ENCODE results near the gene DCD. TPM values are rescaled to one million over a fixed set of nuclear protein-coding genes. Genes with fewer than 3 reads are reported as not detected.

The DCD gene
- total and polyA plus RNA-seq, 2 donors (not counting 3 experiments of a cell fraction or from before 2014, with no cell fraction given): not detected

GRCh38 chr12:54601841-54602240 is 46.3 kb downstream of the DCD start:
- no peak overlapping the region for H3K4me3 ChIP-seq (replicated peaks in 1 of 3; ENCODE audit: insufficient read depth in 1 of 3, low read depth in 1 of 3, low read length in 3 of 3)
- no peaks in the 10 kb centered on the region for H3K9me3 ChIP-seq (replicated peaks; ENCODE audit: control insufficient read depth, insufficient read depth, low read length)
- intact Hi-C loops (cut with micrococcal nuclease) (no loop called here), dilution Hi-C loops (cut with MboI; ENCODE audit: extremely low pct_ligation_motif_present, low sequenced_read_pairs) (no loop called here)
- no peaks in the 10 kb centered on the region for H3K9me1 ChIP-seq (replicated peaks; ENCODE audit: control insufficient read depth, extremely low read depth, insufficient read depth, low read length)
- no peaks in the 10 kb centered on the region for H3K36me3 ChIP-seq (ENCODE audit: control insufficient read depth in 2 of 2, extremely low read depth in 1 of 2, insufficient read depth in 2 of 2, low read length in 2 of 2)
- ChIA-PET CTCF (interaction anchor here (1.0 to 1.3 kb wide), 4 partner anchors 9 to 22 kb away, joined by 3 to 5 read pairs (median 4); no protein-coding TSS in a partner anchor), POLR2A (no interaction called here)
- TF ChIP-seq CTCF (IDR thresholded peaks at IDR 0.05; ENCODE audit: extremely low read depth in 1 of 2, insufficient read depth in 1 of 2, low read depth in 1 of 2, low read length in 2 of 2) (no peak), EZH2 (IDR thresholded peaks at IDR 0.05; ENCODE audit: borderline replicate concordance, low read depth, low read length, severe bottlenecking) (no peak), JUN (IDR thresholded peaks at IDR 0.05; ENCODE audit: borderline replicate concordance, insufficient read depth, insufficient read length, low read depth) (no peak), MYC (IDR thresholded peaks at IDR 0.05; ENCODE audit: low read depth, low read length) (no peak), GATA2 (IDR thresholded peaks at IDR 0.05; ENCODE audit: insufficient read depth, insufficient read length, low read depth, low read length) (no peak), FOS (IDR thresholded peaks at IDR 0.05; ENCODE audit: borderline replicate concordance, insufficient read depth, low read length) (no peak), MAX (IDR thresholded peaks at IDR 0.05; ENCODE audit: insufficient read depth, insufficient read length) (no peak), POLR2AphosphoS5 (IDR thresholded peaks at IDR 0.05; ENCODE audit: insufficient read depth, low read depth, low read length) (no peak)
- H3K79me2 ChIP-seq (ENCODE audit: control insufficient read depth, insufficient read depth, low read length): no peaks in the 10 kb centered on the region
- no peaks in the 10 kb centered on the region for H4K20me1 ChIP-seq (replicated peaks; ENCODE audit: control insufficient read depth, extremely low read depth, insufficient read depth, low read length)
- no peak overlapping the region for H3K9ac ChIP-seq (replicated peaks; ENCODE audit: extremely low read depth, insufficient read depth, low read length)
- DNase-seq (ENCODE audit: low read depth, low spot score) (no peak), FAIRE-seq (no peak)
- H2AFZ ChIP-seq (ENCODE audit: low read depth, low read length): no peak overlapping the region
- BruUV-seq (replicated peaks): no TSS peak
- no peak overlapping the region for H3K27ac ChIP-seq (ENCODE audit: insufficient read depth, low read depth, low read length)
- no peak overlapping the region for H3K4me2 ChIP-seq (ENCODE audit: insufficient read depth, low read length)
- H3K27me3 ChIP-seq (ENCODE audit: control insufficient read depth in 2 of 2, insufficient read depth in 2 of 2, low read length in 2 of 2): peaks cover 5 to 11% of the 10 kb centered on the region in 2 experiments
- H3K4me1 ChIP-seq (ENCODE audit: control insufficient read depth, extremely low read depth, insufficient read depth, low read length): no peaks in the 10 kb centered on the region

Data from endothelial cell of umbilical vein (primary cell).